VCaP (cell line): ENCODE data around the gene TRAPPC2.

Experiments
- H3K27ac ChIP-seq: fragments of 450-650 bp; 2 replicates; pipeline ENCODE4 v1.5.1; 2017
- CTCF ChIP-seq: fragments of 450-650 bp; conservative IDR thresholded peaks from 2 replicates; pipeline ENCODE4 v1.5.1; 2017; ENCODE audit warnings: mild to moderate bottlenecking, moderate library complexity

TRAPPC2 gene

DNA sequence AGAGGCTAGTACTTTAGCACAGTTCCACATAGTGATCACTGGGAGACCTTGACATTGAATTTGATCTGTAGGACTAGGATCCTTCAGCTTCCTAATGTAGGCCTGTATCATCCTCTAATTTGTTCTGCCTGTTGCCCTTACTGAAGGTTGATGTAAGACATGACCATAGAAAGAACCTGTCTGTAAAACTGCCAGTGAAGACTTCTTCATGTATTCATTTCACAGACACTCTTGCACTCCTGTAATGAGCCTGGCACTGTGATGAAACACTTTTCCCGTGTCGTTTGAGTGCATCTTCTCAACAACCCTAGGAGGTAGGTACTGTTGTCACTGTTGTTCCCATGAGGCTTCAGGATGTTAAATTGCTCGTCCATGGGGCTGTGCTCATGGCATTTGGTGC, 30.8 kb downstream of the TRAPPC2 start:
- H3K27ac ChIP-seq: no peak overlapping the region
- no peak for TF ChIP-seq CTCF

GRCh38 chrX:13703135-13703534, 31.3 kb downstream of the TRAPPC2 start:
- TF ChIP-seq CTCF: no peak
- no peak overlapping the region for H3K27ac ChIP-seq

GRCh38 chrX:13702111-13702789, 32.2 kb downstream of the TRAPPC2 start:
- no peak for TF ChIP-seq CTCF
- no peak overlapping the region for H3K27ac ChIP-seq

GRCh38 chrX:13700380-13700779, 34.0 kb downstream of the TRAPPC2 start:
- H3K27ac ChIP-seq: no peak overlapping the region
- no peak for TF ChIP-seq CTCF

GRCh38 chrX:13699183-13699826, 35.1 kb downstream of the TRAPPC2 start:
- TF ChIP-seq CTCF: no peak
- H3K27ac ChIP-seq: no peak overlapping the region

GRCh38 chrX:13698432-13698831, 36.0 kb downstream of the TRAPPC2 start:
- no peak for TF ChIP-seq CTCF

GRCh38 chrX:13697976-13698375, 36.4 kb downstream of the TRAPPC2 start:
- no peak for TF ChIP-seq CTCF
- H3K27ac ChIP-seq: no peak overlapping the region

More at GRCh38 chrX:13698432-13698831, 36.0 kb downstream of the TRAPPC2 start:
- H3K27ac ChIP-seq: no peak overlapping the region
